ENCODE measurements around the gene RHBDF2.
"Not testable (repeated sequence)": the region's sequence is repeated elsewhere in the genome, so short reads cannot be mapped to it uniquely, and the experiment has no call there.

The RHBDF2 gene

DNA sequence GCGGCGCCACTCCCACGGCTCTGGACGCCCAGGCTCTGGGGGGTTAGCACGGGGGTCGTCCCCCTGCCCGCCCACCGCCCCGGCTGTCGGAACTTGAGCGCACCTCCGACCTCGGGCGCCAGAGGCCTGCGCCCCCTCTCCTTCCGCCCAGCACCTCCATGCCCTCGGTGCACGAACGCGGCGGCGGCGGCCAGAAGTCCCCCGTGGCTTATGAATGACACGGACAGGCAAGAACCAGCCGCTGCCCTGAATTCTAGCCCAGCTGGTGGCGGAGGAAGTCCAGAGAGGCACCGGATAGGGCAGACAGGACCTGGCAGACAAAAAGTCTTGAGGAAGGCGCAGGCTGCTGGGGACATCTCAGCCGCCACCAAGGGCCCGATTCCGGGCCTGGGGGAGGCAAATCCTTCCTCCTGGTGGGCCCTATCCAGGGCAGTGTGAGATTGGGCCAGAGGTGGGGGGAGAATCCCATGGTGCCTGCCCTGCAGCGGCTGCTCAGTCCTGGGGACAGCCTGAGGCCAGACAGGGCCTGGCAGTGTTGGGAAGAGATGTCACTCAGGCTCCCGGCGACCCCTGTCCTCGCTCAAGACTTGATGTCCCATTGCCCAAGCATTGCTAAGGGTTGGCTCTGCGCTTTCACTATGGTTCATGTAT is 37.2 kb upstream of the RHBDF2 start:
- no peak for DNase-seq (ENCODE audit: low read depth)

DNA sequence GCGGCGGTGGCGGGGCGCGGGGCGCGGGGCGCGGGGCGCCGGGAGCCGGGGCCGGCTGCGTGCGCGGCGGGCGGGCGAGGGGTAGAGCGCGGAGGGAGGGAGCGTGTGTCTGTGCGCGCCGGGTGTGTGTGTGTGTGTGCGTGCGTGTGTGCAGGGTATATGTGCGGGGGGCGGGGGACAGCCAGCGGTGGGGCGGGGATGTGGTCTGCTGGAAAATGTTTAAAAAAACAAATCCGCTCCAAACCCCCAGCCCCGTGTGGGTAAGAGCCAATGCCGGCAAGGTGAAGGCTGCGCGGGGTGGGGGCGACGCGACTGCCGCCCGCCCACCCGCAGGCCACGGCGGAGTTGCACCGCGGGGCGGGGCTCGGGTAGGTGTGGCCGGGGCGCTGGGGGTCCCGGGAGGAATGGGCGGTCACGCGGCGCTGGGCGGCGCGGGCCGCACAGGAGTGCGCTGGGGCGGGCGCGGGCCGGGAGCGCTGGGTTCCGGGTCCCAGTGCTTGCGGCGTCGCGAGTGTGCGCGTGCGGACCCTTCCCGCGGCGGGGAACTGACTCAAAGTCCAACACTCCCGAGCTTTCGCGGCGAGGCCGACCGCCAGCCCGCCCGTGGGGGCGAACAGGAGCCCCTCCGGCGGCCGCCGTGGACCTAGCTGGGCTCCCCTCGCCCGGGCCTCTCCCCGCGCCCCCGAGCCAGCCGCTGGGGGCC is 36.5 kb upstream of the RHBDF2 start, which contains the start of gene CYGB:
TSS of gene CYGB (minus strand) at position 132 of the 703 bp plus-strand sequence. CDS start 167 bp downstream, outside the sequence.
- no peak for DNase-seq (ENCODE audit: low read depth)

DNA sequence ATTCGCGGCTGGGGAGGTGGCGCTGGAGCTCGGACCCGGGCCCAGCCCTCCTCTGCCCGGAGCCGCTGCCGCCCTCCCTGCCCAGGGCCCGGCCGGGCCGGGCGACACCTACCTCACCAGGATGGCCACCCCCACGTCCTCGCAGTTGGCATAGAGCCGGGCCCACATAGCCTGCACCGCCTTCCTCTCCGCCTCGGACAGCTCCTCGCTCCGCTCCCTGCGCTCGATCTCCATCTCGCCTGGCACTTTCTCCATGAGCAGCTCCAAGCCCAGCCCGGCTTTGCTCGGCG is 36.0 kb upstream of the RHBDF2 start:
- DNase-seq (ENCODE audit: low read depth) = no peak

DNA sequence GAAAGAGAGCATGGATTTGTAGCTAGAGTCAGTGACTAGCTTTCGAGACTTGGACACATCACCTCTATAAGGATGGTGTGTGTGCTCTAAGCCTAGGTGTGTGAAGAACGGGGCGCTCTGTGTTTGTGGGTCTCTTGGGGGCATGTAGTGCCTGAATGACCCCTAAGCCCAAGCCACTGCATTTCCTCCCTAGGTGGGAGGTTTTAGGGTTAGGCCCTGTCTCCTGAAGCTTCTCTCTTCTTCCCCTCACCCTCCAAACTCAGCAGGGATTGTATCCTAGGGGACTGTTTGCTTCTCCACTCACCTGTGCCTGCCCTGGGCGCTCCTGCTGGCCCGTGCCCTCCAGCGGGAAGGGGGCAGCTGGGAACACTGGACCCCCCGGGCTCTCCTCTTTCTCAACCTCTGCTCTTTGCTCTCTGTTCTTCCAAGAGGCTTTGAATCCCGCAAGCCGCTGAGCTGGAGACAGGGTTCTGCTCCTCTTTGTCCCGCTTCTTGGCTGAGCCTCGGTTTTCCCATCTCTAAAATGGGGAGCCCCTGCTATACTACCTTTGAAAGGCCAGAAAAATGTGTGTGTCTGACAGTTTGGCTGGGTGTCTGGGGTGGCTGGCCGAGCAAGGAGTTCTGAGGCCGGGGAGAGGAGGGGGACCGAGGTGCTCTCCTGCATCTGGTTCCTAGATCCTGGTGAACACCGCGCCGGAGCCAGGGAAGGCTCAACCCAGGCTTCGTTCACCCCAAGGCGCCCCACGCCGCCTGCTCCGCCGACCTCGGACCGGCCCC is 35.5 kb upstream of the RHBDF2 start:
- DNase-seq (ENCODE audit: low read depth) = no peak

DNA sequence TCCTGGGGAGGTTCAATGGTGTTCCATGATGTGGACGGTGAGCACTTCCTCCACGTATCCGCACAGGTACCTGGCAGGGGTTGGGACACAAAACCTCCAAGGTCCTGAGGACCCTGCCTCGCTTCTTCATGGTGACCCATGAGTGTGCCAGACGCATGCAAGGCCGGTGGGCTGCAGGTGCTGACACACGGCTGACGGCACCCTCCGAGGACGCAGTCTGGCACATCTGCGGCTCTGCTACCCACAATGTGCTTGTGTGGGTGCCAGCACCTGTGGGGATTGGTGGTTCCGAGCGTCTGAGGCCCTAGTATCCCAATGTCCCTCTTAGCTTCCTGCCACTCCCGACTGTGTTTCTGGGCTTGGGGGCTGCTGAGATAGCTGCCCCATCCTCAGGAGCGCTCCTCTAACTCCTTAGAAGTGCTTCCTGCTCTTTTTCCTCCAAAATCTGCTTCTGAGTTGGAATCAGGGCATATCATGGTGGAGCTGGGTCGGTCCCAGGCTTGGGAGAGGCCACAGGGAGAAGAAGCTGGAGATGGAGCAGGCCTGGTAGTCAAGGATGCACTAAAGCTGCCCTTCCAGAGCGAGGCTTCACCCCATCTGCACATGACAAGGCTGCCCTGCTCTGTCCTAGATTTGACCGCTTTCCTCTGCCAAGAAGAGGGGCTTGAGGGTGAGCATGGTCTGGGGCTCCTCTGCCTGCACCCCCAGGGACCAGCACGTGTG is 34.7 kb upstream of the RHBDF2 start:
- no peak for DNase-seq (ENCODE audit: low read depth)

DNA sequence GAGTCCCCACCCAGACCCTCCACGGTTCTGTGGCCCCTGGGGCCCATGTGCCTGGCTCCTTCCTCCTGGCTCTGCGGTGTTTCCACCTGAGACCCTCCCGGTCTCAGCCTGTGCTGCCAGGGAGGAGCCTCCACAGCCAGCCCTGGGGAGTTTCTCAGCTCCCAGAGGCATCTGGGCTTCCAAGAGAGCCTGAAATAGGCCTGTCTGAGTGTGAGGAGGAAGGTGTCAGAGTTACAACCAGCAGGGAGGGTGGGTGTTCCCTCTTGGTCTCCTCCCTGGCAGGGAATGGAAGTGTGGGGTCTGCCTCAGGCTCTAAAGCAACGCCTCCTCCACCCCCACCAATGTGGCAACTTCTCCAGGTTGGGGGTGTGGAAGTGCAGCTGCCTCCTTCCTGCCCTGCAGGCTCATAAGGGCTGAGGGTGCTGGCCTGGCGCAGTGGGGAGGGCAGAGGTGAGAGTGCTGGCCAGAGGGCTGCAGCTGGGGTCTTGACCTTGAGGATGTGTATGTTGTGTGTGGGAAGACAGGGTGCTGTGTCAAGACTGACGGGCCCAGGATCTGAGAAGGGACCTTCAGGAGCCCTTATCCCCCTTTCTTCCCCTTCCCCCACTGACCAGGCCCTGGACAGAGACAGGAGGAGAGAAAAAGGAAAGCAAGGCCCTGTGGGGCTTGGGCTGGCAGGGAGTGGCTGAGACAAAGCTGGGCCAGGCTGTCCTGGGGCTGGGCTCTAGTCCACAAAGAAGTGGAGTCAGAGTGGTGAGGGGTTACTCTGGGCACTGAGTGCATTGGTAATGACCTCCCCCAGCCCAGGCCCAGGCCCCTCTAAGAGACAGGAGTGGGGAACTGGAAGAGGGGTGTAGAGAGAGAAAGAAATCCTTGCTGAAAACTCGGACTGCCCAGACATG is 33.9 kb upstream of the RHBDF2 start:
- DNase-seq (ENCODE audit: low read depth) = no peak

DNA sequence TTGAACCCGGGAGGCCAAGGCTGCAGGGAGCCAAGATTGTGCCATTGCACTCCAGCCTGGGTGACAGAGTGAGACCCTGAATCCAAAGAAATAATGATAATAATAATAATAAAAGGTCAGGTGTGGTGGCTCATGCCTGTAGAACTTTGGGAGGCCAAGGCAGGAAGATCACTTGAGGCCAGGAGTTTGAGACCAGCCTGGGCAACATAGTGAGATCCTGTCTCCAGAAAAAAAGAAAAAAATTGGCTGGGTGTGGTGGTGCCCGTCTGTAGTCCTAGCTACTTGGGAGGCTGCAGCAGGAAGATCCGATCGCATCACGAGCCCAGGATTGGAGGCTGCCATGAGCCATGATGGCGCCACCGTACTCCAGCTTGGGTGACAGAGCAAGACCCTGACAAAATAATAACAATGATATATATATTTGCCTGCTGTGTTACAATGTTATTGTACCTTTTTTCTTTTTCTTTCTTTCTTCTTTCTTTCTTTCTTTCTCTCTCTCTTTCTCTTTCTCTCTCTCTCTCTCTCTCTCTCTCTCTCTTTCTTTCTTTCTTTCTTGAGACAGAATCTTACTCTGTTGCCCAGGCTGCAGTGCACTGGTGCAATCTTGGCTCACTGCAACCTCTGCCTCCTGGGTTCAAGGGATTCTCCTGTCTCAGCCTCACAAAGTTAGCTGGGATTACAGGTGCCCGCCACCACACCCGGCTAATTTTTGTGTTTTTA is 32.6 kb upstream of the RHBDF2 start:
- not testable (repeated sequence) for DNase-seq (ENCODE audit: low read depth)

DNA sequence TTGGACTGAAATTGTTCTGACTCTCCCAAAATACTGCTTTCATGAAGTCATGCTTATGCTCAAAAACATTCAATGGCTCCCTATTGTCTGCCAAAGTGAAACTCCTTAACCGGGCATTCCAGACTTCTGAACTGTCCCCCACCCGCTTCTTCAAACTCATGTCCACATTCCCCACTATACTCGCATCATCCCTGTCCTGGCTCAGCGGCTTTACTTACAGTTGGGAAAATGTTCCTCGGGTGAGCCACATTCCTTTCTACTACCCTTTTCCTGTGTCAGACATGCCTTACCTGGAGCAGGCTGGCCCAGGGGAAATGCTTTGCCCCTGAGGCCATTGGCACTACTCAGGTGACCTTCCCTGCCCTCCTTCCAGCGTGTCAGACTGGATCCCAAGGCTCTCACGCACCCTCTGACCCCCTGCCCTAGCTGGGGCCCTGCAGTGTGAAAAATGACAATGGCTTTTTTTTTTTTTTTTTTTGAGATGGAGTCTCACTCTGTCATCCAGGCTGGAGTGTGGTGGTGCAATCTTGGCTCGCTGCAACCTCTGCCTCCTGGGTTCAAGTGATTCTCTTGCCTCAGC is 30.9 kb upstream of the RHBDF2 start:
- DNase-seq (ENCODE audit: low read depth) = peak; percentile 42

DNA sequence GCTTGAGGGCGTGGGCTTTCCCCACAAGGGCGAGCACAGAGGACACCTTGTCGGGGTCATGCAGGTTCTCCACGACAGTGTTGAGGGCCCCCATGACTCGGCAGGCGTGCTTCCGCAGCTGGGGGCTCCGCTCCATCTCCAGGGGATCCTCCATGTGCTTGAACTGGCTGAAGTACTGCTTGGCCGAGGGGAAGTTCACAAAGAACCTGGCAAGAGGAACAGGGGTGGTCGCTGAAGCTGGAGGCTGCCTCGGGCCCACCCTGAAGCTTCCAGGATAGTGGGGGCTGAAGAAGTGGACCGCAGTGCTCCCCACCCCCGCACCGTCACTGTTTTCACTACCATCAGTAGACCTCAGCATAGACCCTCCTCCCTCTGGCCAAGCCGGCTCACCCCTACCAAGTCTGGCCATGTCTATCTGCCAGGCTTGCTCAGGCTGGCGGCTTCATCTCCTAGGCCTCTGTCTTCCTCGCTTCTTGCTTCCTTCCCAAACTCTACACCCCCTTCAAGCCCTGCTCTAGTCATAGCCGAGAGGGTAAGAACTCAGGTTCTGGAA is 30.3 kb upstream of the RHBDF2 start:
- no peak for DNase-seq (ENCODE audit: low read depth)

DNA sequence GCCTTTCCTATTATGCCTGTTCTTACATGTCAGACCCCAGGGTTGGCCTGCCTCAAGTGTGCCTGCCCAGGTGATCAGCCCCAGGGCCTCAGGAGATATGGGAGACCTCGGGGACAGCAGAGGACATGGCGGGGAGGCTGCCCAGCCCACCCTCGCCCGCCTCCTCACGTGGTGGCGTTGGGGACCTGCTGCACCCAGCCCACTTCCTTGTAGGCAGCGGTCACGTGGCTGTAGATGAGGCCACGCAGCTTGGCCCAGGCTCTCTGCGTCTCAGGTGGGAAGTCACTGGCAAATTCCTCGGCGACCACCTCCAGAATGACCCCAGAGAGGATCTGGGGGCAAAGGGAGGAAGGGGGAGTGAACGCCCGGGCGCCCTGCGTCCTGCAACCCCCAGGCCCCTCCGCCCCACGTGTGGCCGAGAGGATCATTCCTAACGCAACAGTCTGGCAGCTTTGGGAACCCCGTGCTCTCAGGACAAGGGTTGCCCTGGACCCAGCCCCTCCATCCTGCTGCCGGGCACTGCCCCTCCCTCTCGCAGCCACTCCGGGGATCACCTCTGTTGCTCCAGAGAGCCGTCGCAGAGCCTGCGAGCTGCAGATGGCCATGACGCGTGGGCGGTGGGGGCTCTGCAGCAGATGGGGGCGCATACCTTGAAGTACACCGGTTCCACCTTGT is 29.7 kb upstream of the RHBDF2 start:
- no peak for DNase-seq (ENCODE audit: low read depth)

DNA sequence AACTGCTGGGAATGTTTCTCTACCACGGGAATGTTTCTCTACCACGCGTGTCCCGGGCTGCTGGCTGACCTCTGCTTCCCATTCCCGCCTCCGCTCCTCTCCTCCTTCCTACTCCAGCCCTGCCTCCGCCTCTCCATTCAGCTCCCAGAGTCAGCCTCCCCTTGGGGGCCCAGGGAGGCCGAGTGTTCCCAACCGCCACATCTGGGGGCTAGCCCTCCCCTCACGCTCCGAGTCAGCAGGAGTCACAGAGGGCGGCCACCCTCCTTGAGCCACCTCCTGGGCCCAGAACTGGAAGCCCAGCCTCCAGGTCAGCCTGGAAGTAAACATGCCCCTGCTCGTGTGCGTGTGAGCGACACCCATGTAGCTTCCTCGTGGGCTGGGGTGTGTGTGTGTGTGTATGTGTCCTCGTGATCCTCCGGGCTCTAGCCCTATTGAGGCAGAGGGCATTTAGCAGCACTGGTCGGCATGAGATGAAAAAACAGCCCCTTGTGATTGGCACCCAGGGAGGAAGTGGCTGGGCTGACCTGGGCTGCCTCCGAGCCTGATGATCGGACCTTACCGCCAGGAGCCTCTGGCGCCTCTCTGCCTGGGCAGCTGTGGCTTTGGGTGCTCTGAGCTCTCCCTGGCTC is 29.0 kb upstream of the RHBDF2 start:
- DNase-seq (ENCODE audit: low read depth) = peak; percentile 60

DNA sequence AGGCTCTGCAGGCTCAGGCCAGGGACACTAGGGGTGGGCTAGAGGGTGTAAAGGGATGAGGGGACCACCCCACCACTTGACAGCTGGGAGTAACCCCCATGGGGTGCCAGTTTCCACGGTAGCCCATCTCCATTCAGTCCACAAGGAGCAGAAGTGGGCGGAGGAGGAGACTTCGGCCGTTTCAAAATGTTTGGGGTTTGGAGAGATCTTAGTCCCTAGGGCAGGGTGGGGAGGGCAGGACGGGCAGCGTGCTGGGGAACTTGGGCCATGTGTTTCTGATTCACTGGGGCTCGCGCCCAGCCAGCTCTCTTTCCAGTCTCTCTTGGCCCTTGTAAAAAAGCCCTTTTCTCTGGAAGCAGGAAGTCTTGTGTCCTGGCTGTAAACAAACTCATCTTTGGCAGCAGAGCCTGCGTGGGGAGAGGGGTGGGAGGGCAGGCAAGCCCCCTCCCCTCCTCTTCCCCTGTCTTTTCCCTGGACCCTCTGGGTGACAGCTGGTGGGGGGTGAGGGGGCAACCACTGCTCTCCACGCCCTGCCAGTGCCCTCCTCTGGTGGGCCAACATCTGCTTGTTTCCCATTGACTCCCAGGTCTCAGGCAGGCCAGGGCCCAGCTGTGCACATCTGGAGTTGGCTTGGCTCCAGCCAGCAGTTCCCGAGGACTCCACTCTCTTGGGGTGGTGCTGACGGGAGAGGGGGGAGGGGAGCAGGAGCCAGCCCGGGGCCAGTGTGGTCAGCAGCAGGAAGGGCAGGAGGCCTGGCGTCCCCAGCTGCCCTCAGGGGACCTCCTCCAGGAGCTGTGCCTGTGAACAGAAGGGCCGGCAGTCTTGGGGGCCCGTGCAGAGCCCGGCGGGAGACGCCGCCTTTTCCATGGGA is 28.2 kb upstream of the RHBDF2 start:
- peak; percentile 85 for DNase-seq (ENCODE audit: low read depth)

DNA sequence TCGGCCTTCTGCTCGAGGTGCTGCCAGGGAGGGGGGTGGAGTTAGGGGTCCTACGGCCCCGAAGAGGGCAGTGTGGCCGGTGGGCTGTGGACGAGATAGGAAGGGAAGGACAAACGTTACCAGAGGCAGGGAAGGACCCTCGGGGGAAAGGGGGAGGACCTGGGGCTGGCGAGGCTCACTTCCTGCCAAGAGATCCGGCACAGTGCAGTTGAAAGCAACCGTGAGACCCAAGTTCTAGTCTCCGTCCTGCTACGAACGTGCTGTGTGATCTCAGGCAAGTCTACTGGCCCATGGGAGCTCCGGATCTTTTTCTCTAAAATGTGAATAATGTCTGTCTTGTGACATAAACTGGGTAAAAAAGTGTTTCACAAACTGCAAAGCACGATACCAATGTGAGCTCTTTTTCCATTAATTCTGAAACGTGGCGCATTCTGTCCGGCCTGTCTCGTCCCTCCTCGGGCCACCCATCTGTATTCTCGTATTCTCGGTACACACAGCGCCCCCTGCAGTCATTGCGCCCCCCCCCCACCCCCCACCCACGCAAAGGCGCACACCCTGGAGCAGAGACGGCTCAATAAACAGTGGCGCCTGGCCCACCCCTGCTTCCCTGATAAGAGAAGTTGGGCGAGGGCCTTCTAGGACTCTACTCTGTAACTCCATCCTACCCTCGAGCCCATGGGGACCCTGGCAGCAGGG is 27.5 kb upstream of the RHBDF2 start:
- no peak for DNase-seq (ENCODE audit: low read depth)

DNA sequence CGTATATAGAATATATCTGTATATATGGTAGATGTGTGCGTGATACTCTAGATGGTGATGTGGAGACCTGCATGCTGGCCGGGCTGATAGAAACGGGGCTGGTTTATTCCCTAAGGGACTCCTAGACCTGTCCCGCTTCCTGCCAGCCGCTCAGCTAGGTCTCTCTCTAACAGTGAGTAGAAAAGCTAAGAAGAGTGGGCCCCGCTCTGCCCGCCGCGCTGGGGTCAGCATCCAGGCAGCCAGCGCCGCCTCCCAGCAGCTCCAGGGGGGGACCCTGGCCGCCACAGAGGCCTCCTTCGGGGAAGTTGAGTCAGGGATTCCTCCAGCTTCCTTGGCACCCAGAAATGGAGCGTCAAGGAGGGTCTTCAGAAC is 26.9 kb upstream of the RHBDF2 start:
- DNase-seq (ENCODE audit: low read depth) = no peak

DNA sequence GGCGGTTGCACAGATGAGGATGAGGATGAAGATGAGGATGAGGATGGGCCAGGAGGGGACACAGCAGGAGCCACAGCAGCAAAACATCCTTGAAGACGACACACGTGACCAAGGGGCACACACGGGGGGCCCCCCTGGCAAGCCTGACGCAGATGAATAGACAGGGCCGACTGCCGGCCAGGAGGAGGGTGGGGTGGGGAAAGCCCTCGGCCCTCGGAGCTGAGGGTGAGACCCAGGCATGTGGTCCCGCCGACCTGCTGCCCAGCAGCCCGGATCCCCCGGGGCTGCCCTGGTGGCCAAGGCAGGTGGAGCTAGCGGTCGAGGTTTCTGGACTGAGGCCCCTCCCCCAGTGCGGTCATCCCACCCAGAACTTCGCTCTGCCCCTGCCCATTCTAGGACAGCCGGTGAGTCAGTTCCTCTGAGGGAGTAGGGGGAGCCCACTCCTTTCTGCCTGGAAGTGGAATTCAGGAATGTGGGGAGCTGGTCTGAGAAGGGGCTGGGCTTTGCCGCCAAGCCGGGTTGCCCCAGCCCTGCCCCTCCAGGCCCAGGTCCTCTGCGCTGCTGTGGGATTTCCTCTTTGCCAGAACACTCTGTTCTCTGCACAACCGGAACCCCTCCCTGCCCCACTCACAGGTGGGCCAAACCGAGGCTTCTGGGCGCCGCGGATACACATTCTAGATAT is 26.3 kb upstream of the RHBDF2 start:
- peak; percentile 92 for DNase-seq (ENCODE audit: low read depth)

DNA sequence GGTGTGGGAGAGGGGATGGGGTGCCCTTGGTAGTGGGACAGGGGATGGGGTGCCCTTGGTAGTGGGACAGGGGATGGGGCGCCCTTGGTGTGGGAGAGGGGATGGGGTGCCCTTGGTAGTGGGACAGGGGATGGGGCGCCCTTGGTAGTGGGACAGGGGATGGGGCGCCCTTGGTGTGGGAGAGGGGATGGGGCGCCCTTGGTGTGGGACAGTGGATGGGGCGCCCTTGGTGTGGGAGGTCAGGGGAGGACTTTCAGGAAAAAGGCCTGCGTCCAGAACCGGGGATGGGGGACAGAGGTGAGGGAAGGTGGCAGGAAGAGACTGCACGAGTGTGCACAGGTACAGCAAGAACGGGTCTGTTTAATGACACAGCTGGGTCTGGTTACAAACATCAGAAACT is 25.8 kb upstream of the RHBDF2 start:
- not testable (repeated sequence) for DNase-seq (ENCODE audit: low read depth)

DNA sequence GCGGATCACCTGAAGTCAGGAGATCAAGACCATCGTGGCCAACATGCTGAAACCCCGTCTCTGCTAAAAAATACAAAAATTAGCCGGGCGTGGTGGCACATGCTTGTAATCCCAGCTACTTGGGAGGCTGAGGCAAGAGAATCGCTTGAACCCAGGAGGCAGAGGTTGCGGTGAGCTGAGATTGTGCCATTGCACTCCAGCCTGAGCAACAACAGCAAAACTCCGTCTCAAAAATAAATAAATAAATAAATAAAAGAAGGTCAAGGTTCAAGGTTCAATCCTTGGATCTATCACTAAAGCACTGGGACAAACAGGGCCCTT is 24.2 kb upstream of the RHBDF2 start:
- not testable (repeated sequence) for DNase-seq (ENCODE audit: low read depth)

Measured in ELR (cell line).